Measurements from ENCODE around the gene SLC9A7.

The SLC9A7 gene

GRCh38 chrX:46645614-46646013 is 113.3 kb downstream of the SLC9A7 start:
- no peak for DNase-seq

DNA sequence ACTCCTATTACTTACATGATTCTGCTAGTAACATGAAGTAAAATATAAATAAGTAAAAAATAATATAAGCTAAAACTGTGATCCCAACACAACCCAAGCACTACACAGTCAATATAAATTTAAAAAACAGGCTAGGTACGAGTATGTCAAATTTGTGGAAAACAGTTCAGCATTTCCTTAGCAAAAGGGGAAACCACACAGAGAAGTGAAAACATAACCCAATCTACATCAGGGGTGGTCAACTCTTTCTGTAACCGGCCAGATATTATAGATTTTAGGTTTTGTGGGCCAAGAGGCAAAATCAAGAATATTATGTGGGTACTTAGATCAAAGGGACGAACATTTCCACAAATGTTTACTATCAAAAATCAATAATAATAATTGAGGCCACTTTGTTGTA is 115.3 kb downstream of the SLC9A7 start:
- DNase-seq, result no peak

DNA sequence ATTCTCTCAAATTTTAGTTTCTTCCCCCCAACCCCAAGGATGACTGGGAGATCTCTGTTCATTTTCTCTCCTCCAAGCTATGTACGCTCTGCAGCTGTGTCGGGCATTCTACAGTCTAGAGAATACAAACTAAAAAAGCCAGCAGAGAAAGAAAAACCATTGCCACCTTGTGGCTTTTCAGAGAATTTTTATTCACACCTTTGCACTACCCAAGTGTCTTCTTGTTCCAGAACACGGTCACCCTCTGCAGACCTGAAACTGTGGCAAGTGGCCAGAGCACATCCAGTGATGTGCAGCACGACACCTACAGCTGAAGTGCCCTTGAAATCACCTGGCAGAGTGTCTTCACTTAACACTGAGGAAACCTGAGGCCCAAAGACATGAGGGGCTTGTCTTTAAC is 116.8 kb downstream of the SLC9A7 start:
- peak; percentile 32 for DNase-seq

- DNase-seq, result peak; percentile 62
Observed at GRCh38 chrX:46637938-46638337, 121.0 kb downstream of the SLC9A7 start.

- no peak for DNase-seq
Observed at GRCh38 chrX:46636223-46636622, 122.7 kb downstream of the SLC9A7 start.

DNA sequence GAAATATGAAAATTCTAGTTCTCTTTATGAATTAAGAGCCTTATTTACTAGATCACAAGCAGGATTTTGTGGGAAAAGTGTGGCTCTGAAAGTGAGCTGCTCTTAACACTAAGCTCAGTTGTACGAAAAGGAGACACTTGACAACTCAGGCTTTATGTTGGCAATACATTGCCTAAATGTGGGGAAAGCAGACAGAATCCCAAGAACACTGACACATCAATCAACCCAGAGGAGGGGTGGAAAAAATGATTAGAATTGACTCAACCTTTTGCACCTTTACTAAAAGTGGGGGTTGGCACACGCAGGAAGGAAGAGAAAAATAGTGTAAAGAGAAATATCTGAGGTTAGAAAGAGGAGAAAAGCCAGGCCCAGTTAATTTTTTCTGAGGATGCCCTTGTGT is 123.7 kb downstream of the SLC9A7 start:
- peak; percentile 27 for DNase-seq

- DNase-seq, result no peak
Observed at GRCh38 chrX:46634577-46634976, 124.3 kb downstream of the SLC9A7 start.

- DNase-seq, result no peak
Observed at GRCh38 chrX:46630141-46630540, 128.8 kb downstream of the SLC9A7 start.

- peak; percentile 55 for DNase-seq
Observed at GRCh38 chrX:46628460-46629371, 130.2 kb downstream of the SLC9A7 start.

DNA sequence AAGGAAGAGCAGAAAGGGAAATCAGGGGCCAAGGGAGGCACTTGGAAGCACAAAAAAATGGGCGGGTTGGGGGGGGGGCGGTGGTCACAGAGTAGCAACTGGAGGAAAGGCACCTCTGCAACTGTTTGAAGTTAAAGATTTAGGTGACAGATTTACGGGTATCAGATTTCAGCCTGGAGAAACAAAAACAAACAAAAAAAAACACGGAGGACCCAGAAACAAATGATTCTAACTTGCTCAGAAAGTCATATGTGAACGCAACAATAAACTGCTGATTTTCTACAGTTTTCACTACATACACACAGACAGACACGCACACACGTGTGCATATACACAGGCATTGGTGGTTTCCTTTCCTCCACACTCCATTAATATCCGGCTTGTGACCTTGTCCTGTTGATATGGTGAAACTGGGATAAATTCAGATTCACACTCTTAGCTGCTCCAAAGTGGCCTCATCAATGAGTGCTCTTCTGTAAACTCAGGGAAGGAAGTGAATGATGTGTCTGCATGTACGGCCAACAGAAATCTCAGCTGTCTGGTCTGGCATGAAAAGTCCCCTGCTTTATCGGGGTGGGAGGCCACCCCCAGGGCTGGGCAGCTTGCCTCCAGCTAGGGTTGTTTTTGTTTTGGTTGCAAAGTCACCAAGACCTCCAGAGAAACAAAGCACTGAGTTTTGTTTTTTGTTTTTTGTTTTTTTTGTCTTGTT is 131.1 kb downstream of the SLC9A7 start:
- no peak for DNase-seq

GRCh38 chrX:46627062-46627461 is 131.9 kb downstream of the SLC9A7 start:
- DNase-seq, result no peak

DNA sequence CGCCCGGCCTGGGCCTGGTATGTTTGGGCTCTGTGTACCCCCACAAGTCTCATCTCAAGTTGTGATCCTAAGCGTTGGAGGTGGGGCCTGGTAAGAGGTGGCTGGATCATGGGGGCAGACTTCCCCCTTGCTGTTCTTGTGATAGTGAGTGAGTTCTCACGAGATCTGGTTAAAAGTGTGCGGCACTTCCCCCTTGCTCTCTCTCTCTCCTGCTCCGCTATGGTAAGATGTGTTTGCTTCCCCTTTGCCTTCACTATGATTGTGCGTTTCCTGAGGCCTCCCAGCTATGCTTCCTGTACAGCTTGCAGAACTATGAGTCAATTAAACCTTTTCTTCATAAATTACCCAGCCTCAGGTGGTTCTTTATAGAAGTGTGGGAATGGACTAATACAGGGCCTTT is 132.4 kb downstream of the SLC9A7 start:
- peak; percentile 75 for DNase-seq

- DNase-seq, result no peak
Observed at GRCh38 chrX:46624090-46624786, 134.7 kb downstream of the SLC9A7 start.

GRCh38 chrX:46621572-46621971 is 137.3 kb downstream of the SLC9A7 start:
- no peak for DNase-seq

- no peak for DNase-seq
Observed at GRCh38 chrX:46620505-46620904, 138.4 kb downstream of the SLC9A7 start.

GRCh38 chrX:46618947-46619346 is 140.0 kb downstream of the SLC9A7 start:
- no peak for DNase-seq

DNA sequence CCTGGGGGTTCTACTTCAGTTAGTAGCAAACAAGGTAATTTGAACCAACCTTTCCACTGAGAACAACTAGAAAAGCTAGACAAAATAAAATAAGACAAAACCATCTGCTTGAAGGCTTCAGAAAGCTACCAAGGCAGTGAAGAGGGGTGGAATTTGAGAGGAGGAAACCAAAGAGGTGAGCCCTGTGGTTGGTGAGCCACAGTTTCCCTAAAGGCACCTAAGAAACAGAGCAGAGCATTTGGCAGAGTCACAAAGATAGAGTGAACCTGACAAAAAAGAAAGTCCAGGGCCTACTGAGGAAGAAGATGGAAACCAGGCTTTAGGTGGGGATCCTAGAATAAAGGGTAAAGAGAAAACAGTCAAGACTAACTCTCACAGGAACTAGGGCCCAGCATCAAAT is 141.0 kb downstream of the SLC9A7 start:
- DNase-seq, result no peak

DNA sequence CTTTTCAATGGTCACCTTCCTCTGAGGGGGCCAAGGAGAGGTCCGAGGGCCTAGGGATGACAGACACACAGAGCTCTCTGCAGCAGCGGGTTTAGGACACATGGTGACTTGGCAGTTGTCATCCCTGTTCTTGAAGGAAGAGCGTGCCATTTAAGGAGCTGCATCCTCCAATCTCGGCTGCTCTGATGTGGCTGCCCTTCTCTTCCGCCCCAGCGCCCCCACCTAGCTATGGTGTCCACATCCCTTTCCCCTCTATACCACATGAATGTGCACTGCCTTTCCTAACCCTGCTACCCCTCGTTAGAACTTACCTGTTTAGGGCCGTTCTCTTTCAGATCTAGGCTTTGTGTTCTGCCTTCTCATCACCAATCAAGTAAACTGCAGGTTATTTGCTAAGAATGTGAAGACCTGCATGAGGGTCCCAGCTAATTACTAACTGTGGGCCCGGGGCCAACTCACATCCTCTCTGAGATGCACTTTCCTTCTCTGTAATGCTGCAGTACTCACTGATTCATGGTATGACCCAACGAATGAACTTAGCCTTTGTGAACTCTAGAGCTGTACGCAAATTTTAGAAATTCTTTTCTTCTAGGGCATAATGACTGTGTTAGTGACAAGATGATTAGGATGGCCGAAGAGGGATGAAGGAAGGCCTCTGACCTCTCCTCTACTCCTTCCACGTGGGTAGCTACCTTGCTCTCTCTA is 147.1 kb downstream of the SLC9A7 start:
- peak; percentile 19 for DNase-seq

DNA sequence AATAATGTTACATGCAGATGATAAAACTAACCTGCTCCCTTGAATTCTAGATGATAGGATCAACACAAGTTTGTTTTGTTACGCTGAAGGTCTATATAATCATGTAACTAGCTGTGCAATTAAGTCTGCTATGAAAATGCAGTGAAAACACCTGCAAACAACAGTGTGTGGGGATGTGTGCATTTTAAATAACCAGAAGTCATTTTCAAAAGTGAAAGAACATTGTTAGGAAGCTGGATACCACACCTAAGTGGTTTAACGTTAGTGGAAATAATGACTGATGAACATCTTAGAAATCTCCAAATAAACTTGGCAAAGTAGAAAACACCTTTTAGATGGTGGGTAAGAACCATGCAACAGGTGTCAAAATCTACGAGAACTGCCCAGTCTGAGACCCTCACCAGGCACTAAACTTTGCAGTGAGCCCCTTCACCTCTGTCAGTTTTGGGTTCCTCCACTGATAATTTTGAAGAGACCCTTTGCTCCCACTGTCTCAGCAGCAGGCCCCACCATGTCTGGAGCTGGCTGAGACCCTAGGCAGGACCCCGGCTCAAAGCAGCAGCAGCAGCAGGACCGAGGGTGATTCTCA is 148.8 kb downstream of the SLC9A7 start:
- no peak for DNase-seq

DNA sequence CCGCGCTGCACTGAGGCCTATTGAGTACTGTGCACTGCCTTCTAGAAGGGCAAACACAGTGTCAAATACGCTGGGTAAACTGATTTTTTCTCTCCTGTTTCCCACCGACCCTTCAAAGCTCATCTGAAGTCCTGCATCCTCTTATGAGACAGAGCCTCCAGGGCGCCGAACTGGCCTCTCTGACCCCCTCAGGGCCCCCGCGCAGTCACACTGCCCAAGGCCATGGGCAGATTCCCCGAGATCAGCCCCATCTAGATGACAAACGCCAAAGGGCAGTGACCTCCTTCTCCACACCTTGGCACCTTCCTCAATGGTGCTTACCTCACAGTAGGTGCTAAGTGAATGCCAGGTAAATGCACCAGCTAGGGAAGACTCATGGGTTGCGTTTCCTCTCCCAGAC is 151.0 kb downstream of the SLC9A7 start:
- no peak for DNase-seq

- no peak for DNase-seq
Observed at GRCh38 chrX:46602468-46603102, 156.3 kb downstream of the SLC9A7 start.

GRCh38 chrX:46601283-46601682 is 157.6 kb downstream of the SLC9A7 start:
- no peak for DNase-seq

Measured in activated CD4-positive, alpha-beta T cell treated with anti-CD3 and anti-CD28 coated beads, Interleukin-2, Interleukin-6, amounts not matched to agents 100 ng/mL and 50 ng/mL, durations not matched to agents 16 hours and 8 hours (primary cell).